NCI-H1417 (cell line): Measurements from ENCODE around the gene CBLC.

Source experiments
- DNase-seq, 3 experiments: peaks; one replicate each; lab custom pipeline; 2025; lab: John Stamatoyannopoulos, UW

CBLC gene, protein sequence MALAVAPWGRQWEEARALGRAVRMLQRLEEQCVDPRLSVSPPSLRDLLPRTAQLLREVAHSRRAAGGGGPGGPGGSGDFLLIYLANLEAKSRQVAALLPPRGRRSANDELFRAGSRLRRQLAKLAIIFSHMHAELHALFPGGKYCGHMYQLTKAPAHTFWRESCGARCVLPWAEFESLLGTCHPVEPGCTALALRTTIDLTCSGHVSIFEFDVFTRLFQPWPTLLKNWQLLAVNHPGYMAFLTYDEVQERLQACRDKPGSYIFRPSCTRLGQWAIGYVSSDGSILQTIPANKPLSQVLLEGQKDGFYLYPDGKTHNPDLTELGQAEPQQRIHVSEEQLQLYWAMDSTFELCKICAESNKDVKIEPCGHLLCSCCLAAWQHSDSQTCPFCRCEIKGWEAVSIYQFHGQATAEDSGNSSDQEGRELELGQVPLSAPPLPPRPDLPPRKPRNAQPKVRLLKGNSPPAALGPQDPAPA

DNA sequence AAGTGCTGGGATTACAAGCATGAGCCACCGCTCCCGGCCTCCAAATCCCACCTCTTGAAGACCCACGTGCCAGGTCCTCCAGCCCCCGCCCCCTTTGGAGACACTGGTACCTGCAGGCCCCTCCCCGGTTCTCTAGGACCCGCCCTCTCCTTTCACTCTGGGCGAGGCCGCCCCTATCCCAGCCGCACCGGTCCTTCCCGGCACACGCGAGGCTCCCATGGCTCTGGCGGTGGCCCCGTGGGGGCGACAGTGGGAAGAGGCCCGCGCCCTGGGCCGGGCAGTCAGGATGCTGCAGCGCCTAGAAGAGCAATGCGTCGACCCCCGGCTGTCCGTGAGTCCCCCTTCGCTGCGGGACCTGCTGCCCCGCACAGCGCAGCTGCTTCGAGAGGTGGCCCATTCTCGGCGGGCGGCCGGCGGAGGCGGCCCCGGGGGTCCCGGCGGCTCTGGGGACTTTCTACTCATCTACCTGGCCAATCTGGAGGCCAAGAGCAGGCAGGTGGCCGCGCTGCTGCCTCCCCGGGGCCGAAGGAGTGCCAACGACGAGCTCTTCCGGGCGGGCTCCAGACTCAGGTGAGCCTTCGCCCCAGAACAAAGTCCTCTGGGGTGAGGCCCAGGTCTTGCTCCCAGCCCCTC is at the start of gene CBLC:
Gene CBLC, plus strand, starts transcription at position 176 of the 633 bp plus-strand sequence. Its CDS starts 42 bp downstream, at position 218.
- DNase-seq, result peak in 2 of 3 experiments; percentile 18 to 33

DNA sequence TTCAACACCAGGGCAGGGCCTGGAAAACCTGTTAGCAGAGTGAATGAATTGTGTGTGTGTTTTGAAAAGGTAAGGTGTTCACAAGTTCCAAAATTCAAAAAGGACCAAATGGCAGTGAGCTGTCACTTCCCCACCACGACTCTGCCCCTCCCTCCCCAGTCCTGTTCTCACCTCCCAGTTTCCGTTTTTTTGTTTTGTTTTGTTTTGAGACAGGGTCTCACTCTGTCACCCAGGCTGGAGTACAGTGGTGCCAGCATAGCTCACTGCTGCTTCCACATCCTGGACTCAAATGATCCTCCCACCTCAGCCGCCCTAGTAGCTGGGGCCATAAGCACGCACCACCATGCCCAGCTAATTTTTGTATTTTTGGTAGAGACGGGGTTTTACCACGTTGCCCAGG is 49.5 kb upstream of the CBLC start:
- no peak for DNase-seq

DNA sequence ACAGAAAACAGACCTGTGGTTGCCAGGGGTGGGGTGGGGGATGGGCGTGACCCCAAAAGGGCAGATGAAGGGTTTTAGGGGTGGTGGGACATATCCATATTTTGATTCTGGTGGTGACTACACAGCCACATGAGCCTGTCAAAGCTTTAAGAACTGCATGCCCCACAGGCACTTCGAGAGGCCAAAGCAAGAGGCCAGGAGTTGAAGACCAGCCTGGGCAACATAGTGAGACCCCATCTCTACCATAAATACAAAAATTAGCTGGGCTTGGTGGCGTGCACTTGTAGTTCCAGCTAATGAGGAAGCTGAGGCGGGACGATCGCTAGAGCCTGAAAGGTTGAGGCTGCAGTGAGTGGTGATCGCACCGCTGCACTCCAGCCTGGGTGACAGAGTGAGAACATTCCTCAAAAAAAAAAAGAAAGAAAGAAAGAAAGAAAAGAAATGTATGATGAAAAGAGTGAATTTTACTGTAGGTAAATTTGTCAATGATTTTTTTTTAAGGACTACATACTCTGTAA is 48.1 kb upstream of the CBLC start:
- DNase-seq, result no peak

DNA sequence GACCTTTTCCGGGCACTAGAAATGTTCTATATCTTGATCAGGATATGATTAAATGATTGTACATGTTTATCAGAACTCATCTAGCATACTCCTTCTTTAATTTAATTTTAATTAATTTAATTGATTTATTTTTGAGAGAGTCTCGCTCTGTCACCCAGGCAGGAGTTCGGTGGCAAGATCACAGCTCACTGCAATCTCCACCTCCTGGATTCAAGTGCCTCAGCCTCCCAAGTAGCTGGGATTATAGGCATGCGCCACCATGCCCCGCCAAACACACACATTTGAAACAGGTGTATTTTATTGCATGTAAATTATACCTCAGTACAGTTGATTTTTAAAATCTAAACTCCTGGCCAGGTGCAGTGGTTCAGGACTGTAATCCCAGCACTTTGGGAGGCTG is 46.6 kb upstream of the CBLC start:
- no peak for DNase-seq

DNA sequence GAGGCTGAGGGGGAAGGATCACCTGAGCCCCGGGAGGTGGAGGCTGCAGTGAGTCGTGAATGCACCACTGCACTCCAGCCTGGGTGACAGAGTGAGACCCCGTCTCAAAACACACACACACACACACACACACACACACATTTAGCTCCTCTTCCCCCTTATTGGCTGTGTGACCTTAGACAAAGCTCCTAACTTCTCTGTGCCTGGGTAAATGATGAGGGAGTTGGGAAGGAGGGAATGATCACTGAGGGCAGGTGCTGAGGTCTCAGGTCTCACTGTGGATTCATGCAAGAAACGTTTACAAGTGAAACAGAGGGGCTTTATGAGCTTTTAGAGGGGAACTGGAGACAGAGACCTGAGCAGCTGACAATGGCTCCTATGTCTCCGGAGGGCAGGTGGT is 46.1 kb upstream of the CBLC start:
- no peak for DNase-seq

DNA sequence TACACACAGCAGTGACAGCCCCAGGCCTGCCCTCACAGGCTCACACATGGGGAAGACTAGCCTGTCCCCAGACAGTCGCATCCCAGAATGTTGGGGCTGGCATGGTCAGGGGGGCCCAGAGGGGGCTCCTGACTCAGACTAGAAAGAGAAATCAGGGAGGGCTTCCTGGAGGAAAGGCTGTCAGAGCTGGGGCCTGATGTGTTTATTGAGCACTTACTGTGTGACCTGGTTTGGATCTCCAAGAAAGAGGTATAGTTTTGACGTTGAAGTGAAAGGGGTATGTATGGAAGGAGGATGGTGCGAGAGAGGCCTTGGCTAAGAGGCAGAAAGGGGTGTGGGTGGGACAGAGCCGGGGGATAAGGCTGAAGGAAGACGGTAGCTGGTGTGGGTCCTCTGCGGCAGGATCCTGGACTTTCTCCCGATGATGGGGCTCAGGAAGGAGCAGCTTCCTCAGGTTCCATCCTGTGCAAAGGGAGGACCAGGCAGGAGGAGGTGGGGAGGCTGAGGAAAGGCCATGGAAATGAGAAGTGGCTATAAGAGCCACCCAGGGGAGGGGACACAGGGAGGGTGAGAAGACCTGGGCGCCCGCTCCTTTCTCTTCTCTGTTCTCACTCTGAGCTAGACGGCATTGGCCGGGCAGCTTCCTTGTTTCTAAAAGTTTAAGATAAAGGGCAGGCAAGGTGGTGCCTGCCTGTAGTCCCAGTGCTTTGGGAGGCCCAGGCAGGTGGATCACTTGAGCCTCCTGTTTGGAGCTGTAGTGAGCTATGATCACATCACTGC is 45.3 kb upstream of the CBLC start:
- no peak for DNase-seq

DNA sequence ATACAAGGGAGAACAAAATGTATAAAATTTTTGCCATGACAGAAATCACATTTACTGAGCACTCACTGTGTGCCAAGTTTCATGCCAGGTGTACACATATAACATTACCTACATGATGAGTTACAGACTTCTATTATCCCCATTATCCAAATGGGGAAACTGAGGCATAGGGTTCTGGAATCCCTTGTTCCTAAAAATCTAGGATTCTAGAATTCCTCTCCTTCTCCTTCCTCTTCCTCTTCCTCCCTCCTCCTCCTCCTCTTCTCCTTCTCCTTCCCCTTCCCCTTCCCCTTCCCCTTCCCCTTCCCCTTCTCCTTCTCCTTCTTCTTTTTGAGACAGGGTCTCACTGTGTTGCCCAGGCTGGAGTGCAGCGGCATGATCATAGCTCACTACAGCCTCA is 43.3 kb upstream of the CBLC start:
- no peak for DNase-seq

DNA sequence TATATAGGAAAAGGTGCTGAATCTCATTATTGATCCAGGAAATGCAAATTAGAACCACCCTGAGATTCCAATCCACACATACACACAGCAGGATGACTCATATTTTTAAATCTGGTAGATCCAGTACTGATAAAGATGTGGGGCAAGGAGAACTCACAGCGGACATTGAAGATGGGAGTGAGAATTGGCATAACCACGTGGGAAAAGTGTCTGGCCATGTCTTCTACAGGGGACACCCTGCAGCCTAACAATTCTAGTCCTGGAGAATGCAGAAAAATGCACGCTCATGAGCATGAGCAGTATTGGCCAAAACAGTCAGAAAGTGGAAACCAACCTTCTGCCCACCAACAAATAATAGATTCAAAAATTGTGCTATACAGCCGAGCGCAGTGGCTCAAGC is 42.7 kb upstream of the CBLC start:
- no peak for DNase-seq

DNA sequence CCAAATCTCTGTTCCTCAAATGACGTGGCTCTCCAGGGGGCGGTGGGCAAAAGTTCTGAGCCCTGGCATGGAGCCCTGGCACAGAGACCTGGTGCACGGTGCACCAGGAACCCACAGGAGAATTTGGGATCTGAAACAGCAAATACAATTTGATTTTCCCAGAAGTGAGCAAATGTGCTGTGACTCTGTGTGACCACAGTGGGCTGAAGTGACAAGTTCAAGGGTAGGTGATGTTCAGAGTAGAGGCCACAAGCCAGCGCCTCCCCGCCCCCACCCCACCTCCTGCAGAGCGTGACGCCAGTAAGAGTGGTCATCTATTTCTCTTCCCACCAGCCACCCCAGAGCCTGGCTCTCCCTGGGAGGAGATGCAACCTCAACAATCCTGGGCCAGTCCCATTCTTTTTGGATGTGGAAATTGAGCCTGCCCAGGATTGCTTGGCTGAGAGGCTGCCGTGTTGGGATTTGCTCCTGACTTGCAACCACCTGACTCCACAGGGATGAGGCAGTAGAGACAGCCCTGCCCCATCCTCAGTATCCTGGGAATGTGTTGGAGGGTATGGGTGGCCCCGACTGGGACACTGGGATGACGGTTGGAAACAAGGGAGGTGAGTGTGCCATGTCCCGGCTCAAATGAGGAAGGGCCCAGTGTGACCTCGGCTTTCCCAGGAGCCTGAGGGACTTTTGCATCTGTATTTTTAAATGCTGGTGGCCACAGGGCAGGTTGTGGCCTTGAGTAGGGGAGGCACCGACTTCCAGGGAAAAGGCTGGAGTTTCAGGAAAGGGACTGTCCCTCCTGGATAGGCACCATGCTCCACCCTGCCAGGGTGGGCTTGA is 40.2 kb upstream of the CBLC start:
- DNase-seq, result no peak

DNA sequence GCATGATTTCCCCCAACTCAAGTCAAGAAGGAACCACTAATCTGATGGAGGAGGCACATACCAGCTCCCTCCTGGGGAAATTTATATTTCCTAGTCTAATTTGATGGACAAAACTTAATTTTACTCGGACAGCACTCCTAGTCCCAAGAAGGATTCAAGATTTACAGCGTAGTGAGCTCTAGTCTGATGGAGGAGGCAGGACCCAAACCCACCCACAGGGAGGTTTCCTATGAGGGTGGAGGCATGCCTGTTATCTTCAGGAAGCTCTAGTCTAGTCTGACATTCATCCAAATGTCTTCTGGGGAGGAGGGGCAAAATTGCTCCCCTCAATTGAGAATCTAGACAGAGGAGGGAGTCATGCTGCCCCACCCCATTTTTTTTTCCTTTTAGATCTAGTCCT is 39.6 kb upstream of the CBLC start:
- DNase-seq, result no peak

DNA sequence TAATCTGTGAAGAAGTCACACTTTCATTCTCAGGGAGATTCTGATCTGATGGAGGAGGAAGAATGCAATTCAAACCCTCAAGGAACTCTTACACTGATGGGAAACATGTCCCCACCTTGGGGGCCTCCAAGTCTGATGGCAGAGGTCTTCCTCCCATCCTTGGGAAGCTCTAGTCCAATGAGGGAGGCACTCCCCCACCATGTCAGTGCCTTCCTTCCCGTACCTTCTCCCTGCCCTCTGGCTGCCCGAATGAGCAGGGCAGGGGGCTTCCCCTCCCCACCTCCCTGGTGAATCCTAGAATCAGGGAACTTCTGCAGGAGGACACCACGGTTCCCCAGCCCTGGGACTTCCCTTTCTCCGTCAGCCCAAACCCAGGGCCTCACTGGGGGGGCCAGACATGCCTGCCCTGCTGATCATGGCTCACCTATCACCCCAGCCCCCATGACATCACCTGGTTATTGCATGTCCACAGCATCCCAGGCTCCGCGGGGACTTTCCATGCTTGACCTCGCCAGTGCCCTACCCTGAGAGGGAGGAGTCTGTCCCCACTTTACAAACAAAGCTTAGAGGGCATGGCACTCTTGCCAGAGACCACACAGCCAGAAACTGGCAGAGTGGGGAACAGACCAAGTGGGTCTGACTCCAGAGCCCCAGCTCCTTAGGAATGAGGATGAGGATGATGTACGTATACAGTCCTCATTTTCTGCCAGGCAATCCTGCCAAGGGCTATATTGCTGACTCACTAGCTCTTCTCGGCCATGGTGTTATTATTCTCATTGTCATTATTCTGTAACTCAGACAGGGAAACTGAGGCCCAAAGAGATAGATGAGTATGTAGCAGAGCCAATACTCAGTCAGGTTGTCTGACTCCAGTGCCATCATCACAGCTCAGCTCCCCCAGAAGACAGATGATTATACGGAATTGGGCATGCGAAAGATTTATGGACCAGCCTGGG is 38.8 kb upstream of the CBLC start:
- DNase-seq, result no peak

DNA sequence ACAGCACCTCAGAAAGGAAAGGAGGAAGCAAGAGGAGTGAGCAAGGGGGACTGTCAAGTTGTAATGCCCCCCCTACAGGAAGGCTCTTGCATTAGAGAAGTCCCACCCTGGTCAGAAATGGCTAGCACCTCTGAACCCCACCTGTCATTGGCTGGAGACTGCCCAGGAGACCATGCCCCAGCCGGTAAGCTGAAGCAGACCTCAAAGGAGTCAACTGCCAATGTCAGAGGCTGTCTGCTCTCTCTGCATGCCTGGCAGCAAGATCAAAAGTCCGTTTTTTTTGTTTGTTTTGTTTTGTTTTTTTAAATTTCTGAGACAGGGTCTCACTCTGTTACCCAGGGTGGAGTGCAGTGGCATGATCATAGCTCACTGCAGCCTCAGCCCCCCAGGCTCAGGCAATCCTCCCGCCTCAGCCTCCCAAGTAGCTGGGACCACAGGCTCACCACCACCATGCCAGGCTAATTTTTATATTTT is 37.3 kb upstream of the CBLC start:
- no peak for DNase-seq

DNA sequence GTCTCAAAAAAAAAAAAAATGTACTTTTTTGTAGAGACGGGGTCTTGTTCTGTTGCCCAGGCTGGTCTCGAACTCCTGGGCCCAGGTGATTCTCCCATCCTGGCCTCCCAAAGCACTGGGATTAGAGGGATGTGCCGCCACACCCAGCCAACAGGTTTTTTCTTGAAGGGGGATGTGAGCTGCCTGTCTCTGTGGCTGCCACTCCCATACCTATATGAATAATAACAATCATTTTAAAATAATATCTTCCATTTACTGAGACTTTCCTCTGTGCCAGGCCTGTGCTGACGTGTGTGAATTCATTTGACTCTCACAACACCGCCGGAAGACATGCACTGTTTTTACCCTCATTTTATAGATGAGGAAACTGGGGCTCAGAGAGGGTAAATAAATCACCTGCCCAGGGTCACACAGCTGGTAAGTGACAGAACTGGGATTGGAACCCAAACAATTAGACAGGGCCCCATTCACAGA is 36.4 kb upstream of the CBLC start:
- DNase-seq, result no peak

DNA sequence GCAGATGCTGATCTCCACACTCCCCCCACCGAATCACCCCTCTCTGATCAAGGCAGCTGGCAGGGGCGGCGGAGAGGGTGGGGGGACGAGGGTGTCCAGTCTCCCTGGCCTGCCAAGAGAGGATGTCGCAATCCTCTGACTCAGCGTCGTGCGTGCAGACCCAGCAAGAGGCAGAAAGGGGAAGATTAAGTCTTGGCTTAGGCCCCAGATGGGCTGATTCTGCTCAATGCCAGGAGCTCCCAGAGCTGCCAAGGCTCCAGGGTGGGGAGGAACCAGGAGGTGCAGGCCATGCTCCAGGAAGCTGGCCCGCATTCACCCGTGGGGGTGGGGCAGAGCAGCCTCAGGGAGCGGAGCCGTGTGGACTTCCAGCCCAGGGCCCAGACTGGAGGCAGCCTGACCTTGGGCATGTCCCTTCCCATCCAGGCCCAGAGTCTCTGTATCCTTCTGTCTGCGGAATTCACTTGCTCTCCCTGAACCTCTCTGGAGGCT is 35.8 kb upstream of the CBLC start:
- no peak for DNase-seq

DNA sequence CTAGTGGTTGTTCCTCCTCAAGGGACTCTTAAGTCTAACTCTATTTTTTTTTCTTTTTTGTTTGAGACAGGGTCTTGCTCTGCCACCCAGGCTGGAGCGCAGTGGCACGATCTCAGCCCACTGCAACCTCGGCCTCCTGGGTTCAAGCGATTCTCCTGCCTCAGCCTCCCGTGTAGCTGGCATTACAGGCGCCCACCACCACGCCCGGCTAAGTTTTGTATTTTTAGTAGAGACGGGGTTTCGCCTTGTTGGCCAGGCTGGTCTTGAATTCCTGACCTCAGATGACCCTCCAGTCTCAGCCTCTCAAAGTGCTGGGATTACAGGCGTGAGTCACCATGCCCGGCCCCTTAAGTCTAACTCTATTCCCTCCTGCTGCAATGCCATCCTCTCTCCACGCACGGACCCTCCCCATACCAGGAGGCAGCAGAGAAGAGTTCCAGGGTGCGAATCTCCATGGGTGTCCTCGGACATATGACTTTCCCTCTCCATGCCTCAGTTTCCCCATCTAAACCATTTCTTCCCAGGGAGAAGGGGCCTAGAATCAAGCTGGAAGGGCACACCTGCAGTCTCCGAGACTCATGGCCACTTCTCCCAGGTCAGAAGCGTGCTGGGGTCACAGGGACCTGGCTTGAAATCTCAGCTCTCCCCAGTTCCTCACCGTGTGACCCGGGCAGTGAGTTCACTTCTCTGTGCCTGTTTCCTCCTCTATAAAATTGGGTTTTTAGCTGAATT is 35.2 kb upstream of the CBLC start:
- DNase-seq, result no peak

DNA sequence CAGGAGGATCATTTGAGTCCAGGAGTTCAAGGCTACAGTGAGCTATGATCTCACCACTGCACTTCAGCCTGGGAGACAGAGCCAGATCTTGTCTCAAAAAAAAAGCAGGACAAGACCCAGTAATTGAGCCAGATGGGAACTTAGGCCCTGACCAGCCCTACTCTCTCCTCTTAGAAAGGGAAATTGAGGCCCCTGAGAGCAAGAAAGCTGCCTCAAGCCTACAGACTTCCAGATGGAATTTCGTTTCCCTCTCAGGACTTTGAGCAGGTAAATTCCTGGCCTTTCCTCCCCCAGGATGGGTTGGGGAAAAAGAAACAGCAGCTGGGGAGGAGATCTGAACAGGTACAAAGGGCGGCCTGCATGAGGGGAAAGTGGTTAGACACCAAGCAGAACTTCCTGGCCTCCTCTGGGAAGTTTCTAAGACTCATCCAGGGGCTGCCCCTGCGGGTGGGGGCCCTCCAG is 32.8 kb upstream of the CBLC start:
- no peak for DNase-seq

DNA sequence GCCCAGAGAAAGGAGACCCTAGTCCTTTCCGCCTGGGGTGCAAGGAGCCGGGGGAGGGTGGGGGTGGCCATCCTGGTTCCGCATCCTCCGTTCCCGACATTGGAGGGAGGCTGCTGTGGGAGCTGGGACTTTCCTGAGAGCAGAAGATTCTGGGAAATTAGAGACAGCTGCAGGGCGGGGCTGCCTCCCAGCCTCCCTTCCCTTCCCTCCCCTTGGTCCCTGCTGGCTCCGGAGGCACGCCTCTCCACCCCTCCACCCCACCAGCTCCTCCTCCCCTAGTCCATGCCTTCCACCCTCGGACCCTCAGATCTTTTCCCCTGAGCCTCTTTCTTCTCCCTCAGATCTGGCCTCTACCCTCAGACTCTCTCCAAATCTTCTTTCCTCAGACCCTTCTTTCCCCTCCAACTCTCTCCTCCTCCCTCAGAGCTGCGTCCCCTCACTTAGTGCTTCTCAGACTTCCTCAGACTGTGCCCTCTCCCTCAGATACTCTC is 32.3 kb upstream of the CBLC start:
- DNase-seq, result no peak

DNA sequence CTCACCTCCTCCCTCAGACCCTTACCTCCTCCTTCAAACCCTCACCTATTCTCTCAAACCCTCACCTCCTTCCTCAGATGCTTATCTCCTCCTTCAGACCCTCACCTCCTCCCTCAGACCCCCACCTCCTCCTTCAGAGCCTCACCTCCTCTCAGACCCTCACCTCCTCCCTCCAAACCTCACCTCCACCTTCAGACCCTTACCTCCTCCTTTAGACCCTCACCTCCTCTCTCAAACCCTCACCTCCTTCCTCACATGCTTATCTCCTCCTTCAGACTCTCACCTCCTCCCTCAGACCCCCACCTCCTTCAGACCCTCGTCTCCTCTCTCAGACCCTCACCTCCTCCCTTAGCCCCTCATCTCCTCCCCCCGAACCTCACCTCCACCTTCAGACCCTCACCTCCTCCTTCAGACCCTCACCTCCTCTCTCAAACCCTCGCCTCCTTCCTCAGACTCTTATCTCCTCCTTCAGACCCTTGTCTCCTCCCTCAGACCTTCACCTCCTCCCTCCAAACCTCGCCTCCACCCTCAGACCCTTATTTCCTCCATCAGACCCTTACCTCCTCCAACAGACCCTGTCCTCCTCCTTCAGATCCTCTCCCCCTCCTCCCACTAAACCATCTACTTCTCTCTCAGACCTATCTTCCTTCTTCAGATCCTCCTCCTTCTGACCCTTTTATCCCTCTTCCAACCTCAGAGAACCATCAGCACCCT is 31.6 kb upstream of the CBLC start:
- DNase-seq, result no peak

DNA sequence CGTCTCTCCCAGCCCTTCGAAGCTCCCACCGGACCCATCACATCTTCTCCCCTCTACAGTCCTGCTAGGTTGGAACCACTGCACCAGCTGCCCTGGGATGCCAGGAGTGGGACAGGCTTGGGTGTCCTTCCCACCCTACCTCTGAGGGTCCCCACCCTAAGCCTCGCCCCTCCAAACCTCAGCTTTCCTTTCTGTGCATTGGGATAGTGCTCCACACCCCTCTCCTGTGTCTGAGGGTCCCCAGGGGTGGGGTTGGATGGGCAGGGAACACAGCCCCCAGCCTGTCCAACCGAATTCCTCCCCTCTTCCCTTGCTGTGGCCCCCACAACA is 31.1 kb upstream of the CBLC start:
- DNase-seq, result no peak
